Dedifferentiated amniotic fluid mesenchymal stem cell (primary cell): ENCODE data around the gene SOX10.

ENCODE experiments used
- DNase-seq: peaks from one replicate; pipeline ENCODE4 v3.0.0-alpha.2; 2016; ENCODE audit errors: extremely low spot score

The SOX10 gene

DNA sequence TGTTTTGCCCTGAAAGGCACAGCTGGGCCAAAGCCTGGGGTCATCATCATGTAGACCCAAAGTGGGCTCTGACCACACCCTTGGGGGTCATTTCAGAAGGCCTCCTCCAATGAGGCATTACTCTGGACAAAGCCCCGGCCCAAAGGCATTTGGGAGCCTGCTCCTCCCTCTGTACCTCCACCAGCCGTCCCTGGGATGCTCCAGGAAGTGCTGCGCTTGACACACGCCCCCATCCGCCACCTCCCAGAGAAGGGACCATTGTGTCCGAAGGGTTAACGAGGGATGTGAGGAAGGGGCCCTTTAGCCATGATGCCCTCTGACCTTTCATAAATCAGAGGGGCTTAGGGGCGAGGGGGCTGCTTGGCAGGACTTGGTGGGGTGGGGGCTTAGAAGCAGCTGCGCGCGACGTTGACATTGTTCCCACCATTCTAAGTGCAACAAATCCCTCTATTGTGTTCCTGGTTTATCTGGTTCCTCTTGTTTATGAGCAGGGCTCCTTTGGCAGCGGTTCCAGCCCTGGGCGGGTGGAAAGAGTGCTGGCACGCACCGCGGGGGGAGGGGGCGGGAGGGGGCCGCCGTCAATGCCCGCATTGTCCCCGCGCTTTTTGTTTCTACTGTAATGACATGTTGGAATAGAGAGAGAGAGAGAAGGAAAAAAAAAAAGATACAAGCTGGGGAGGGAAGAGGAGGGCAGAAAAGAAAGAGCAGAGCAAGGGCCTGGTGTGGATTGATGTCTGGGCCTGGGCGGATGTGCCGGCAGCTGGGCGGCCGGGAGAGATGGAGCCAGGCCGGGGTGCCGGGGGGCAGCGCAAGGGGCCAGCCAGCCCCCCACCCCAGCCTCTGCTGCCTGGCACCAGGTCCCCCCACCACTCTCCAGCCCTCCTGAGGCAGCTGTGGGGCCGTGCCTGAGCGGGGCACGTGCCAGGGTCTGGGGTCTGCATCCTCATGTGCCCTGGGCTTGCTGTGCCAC is 32.1 kb upstream of the SOX10 start:
- DNase-seq, result no peak

GRCh38 chr22:38014083-38014482 is 29.7 kb upstream of the SOX10 start:
- no peak for DNase-seq

GRCh38 chr22:38012604-38013072 is 28.3 kb upstream of the SOX10 start:
- no peak for DNase-seq

DNA sequence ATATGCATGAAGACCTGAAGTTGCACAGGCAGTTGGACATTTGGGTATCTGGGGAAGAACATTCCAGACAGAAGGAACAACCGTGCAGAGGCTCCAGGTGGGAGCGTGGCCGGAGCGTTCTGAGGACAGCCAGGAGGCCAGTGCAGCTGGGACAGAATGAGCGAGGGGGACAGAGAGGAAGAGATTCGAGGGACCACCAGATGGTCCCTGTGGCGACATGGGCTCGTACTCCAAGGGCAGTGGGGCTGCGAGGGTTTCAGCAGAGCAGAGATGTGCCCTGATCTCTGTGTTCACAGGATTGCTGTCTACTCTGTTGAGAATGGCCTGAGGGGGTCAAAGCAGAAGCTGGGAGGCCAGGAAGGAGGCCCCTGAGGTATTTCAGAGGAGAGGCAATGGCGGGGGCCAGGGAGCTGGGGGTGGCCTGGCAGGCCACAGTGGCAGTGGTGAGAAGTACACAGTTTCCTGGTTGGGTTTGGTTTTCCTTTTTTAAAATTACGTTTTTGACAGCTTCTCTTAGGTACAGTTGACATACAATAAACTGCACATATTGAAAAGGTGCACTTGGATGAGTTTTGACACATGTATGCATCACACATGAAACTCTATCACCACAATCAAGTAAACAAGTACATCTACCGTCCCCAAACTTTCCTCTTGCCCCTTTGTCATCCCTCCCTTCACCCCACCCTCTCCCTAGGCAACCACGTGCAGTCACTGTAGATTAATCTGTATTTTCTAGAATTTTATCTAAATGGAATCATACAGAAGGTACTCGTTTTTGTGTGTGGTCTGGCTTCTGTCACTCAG is 24.8 kb upstream of the SOX10 start:
- no peak for DNase-seq

GRCh38 chr22:38007330-38007902 is 23.1 kb upstream of the SOX10 start:
- DNase-seq, result no peak

DNA sequence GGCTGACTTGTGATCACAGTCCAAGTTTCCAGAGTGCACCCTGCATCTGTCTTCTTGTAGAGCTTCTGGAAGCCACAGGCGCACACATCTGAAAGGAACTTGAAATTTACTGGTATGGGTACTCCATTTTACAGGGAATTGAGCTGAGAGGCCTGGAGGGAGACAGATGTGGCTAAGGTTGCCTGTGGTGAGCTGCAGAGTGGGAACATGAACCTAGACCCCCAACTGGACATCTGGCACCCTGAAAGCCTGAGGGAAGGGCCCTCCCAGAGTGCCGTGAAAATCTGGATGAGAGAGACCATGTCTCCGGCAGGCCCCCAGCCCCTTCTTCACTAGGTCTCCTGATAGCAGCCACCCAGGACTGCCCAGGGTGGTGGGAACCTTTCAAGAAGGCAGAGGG is 22.6 kb upstream of the SOX10 start:
- no peak for DNase-seq

GRCh38 chr22:38005943-38006342 is 21.6 kb upstream of the SOX10 start:
- DNase-seq, result no peak

DNA sequence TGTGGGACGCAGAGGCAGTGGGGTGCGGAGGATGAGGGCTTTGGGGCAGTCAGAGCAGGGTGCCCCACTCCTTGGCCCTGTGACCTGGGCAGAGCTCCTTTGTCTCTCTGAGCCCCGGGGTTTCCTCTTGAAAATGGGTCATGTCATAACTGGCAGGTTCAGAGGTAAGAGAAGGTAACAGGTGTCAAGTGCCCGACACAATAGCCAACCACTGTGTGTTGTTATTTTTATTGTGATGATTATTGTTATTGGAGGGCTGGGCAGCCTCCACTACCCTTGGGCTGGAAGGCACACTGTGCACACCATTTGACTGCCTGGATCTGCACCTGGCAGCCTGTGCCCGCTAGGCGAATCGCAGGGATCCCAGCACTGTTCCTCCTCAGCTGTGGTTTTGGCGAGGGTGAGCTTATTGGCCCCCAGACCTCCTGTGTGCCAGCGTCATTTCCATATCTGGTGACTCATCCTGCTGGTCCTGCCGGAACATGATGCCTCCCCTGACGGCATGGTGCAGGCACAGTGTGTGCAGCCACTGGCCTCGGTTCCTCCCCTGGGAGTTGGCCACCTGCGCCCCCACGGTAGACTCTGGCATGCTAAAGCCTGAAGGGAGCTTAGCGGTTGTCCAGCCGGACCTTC is 15.4 kb upstream of the SOX10 start:
- no peak for DNase-seq

GRCh38 chr22:37999236-37999635 is 14.9 kb upstream of the SOX10 start:
- DNase-seq, result no peak

GRCh38 chr22:37998543-37998942 is 14.2 kb upstream of the SOX10 start:
- no peak for DNase-seq

GRCh38 chr22:37996515-37997246 is 12.3 kb upstream of the SOX10 start:
- DNase-seq, result no peak

- no peak for DNase-seq
Observed at GRCh38 chr22:37996079-37996478, 11.7 kb upstream of the SOX10 start.

DNA sequence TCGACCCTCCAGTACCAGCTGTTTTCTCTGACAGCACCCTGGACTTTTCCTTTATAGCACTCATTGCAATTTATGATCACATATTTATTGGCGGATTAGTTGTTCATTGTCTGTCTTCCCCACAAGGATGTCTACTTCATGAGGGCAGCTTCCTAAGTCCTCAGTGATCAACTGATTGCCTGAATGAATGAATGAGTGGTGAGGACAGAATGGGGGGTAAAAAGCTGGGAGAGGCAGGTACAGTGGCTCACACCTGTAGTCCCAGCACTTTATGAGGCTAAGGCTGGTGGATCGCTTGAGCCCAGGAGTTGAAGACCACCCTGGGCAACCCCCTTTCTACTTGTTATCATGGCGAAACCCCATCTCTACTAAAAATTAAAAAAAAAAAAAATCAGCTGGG is 11.1 kb upstream of the SOX10 start:
- no peak for DNase-seq

DNA sequence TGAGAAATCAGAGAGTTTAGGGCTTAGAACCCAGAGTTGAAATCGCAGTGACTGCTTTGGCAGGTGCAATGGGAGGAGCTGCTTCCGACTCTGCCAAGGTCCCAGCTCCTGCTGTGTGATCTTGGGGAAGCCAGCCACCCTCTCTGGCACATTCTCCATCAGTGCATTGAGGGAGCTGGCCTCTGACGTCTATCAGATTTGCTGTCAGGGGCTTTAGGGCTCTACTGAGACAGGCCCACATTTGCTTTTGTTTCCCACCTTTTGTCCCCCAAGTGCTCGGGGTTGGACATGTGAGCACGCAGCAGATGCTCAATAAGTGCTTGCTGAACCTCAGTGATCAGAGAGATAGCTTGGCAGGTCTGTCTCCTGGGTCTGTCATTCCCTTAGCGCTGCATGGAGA is 10.6 kb upstream of the SOX10 start:
- no peak for DNase-seq

DNA sequence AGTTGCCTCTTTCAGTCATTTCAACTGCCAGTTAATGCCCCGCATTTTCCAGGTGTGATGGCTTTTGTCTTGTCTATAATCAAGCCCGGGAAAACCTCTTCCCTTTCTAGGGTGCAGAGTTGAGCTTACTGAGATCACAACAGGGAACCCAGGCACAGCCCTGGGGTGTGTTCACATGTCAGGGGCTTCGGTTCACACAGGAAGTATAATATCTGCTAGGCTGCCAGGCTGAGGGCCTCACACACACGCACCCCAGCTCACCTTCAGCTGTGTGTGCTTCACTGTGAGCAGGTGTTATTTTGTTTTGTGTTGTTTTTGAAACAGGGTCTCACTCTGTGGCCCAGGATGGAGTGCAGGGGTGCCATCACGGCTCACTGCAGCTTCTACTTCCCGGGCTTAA is 9.7 kb upstream of the SOX10 start:
- no peak for DNase-seq

DNA sequence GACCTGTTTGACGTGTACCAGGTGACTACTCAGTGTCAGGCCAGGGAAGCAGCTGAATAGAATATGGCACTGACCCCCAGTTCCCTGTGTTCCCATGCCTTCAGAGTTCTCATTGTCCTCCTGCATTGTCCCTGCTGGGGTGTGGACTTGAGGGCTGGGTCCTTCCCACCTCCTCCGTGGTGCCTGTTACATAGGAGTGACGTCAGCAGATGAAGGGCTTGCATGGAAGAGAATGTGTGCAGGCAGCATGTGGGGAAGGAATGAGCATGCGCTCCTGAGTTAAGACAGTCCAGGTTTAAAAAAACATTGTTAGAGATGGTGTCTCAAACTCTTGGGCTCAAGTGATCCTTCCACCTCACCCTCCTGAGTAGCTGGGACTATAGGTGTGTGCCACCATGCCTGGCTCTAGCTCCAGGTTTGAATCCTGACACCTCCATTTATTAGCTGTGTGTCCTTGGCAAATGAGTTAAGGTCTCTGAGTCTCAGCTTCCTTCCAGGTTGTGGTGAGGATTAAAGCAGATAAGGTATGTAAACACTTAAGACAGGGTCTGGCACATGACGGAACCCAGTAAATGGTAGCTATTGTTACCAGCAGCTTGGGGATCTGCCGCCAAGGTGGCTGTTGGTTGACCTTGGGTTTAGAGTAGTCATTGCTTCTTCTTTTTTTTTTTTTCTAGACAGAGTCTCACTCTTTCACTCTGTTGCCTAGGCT is 7.5 kb upstream of the SOX10 start:
- DNase-seq, result no peak

DNA sequence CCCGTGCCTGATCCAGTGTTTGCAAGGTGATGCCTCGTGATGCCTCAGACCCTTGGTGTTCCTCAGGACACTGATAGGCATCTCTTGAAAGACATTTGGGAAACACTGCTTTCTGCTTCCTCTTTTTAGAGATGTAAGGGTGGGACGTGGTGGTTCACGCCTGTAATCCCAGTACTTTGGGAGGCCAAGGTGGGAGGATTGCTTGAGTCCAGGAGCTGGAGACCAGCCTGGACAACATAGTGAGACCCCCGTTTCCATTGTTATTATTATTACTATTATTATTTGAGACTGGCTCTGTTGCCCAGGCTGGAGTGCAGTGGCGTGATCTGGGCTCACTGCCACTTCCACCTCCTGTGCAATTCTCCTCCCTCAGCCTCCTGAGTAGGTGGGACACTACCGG is 6.5 kb upstream of the SOX10 start:
- no peak for DNase-seq

DNA sequence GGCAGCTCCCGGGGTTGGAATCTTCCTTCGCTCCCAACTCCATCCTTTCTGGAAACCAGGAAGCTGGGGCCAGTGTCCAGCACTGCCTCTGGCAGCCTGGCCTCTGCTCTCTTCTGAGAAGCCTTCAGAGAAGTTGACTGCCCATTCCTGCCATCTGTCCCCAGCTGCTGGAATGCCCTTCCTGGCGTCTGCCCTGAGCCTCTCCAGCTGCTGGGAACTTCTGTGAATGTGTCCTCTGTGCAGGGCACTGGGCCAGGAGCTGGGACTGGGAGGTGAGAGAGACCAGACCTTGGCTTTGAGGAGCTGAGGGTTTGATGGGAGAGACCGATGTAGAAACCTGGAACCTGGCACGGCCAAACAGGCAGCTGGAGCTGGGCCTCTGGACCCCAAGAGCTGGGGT is 5.9 kb upstream of the SOX10 start:
- no peak for DNase-seq

DNA sequence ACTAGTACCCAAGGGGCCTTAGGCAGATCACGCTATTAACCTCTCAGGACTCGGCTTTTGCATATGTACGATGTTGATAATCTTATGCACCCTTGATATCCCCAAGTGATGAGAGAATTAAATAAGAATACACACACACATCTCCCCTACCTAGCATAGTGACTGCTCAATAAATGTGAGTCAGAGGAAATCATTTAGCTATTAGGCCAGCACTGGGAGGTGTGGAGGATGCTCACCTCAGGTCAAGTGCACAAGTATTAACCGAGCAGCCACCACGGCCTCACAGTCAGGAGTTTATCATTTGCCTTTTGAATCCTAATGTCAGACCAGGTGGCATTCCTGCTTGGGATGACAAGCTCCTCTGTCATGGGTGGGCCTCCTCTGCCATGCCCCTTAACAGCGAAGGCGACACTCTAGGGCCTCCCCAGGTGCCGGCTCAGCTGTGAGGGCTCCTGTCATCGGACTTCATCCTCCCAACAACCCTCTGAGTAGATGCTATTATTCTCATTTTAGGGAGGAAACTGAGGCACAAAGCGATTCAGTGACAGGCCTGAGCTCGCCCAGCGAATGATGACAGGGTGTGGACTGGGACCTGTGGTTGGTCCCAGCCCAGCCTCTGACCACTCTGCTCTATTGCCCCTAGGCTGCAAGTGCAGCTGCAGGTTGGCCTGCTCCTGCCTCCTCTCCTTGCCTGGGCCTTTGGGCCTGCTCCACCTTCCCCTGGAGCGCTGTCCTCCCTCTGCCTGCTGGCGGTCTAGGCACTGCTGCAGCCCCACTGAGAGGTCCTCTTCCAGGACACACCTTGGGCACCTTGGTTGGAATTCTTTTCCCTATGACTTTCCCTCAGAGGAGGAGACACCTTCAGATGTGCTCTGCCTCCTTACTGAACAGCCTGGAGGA is 5.0 kb upstream of the SOX10 start:
- no peak for DNase-seq

DNA sequence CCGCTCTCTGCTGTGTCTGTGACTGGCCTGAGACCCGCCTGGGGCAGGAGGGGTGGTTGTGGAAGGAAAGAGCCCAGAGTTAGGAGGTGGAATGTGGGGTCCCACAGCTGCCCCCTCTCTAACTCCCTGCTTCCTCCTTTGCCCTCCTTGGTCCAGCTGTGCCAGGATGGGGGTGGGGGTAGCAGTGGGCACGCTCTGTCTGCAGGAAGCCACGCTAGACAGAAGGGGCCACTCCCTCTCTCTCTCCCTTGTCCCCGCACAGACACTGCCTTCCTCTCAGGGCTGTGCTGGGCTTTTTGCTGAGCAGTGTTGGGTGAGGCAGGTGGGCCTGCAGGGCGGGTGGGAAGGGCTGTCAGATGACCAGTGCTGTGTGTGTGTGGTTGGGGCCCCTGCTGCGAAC is 2.0 kb upstream of the SOX10 start:
- no peak for DNase-seq
